Stimulated activated CD4-positive, alpha-beta T cell treated with anti-CD3 and anti-CD28 coated beads, TNF-alpha, amount 100 ng/mL, for 4 hours (primary cell): ENCODE data around the gene GAGE1.
"Not testable (repeated sequence)": the region's sequence is repeated elsewhere in the genome, so short reads cannot be mapped to it uniquely, and the experiment has no call there.

Experiments used
- DNase-seq, 3 experiments: peaks; one replicate each; pipeline ENCODE4 v3.0.0-alpha.2; 2020; ENCODE audit warnings: low read depth in 3 of 3

The GAGE1 gene

GRCh38 chrX:49598720-49599119 is at the start of gene GAGE1:
Gene GAGE1, plus strand, starts transcription at chrX:49599020. Its CDS starts 1,155 bp downstream, at chrX:49600175.
- not testable (repeated sequence) for DNase-seq

DNA sequence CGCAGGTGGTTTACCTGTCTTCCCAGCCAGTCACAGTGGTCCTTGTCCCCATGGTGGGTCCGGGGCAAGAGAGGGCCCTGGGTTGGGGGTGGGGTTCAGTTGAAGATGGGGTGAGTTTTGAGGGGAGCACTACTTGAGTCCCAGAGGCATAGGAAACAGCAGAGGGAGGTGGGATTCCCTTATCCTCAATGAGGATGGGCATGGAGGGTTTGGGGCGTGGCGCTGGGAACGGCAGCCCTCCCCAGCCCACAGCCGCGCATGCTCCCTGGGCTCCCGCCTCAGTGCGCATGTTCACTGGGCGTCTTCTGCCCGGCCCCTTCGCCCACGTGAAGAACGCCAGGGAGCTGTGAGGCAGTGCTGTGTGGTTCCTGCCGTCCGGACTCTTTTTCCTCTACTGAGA is 47.8 kb upstream of the GAGE1 start, which contains the start of gene GAGE12E:
Gene GAGE12E (plus strand): TSS at position 301 of the 400 bp plus-strand sequence. CDS start 1,155 bp downstream, outside the sequence.
- not testable (repeated sequence) for DNase-seq

- not testable (repeated sequence) for DNase-seq
Observed at GRCh38 chrX:49560542-49560941, 38.3 kb upstream of the GAGE1 start, which contains the start of gene GAGE12F. Gene GAGE12F, plus strand, starts transcription at chrX:49560842. Its CDS starts 1,155 bp downstream, at chrX:49561997.

- DNase-seq: not testable (repeated sequence)
Observed at GRCh38 chrX:49568728-49569127, 30.1 kb upstream of the GAGE1 start.

DNA sequence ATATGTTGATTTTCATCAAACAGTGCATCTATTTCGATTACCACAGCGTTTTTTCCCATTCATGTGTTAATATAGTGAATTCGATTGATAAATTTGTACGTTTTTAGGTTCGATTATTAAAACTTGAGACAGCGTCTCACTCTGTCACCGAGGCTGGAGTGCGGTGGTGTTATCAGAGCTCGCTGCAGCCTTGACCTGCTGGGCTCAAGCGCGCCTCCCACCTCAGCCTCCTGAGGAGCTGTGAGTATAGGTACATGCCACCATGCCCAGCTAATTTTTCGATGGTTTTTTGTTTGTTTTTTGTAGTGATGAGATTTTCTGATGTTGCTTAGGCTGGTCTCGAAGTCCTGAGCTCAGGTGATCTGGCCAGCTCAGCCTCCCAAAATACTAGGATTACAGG is 29.7 kb upstream of the GAGE1 start:
- DNase-seq: not testable (repeated sequence)

DNA sequence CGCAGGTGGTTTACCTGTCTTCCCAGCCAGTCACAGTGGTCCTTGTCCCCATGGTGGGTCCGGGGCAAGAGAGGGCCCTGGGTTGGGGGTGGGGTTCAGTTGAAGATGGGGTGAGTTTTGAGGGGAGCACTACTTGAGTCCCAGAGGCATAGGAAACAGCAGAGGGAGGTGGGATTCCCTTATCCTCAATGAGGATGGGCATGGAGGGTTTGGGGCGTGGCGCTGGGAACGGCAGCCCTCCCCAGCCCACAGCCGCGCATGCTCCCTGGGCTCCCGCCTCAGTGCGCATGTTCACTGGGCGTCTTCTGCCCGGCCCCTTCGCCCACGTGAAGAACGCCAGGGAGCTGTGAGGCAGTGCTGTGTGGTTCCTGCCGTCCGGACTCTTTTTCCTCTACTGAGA is 28.7 kb upstream of the GAGE1 start, which contains the start of gene GAGE12G:
Gene GAGE12G (plus strand): TSS at position 301 of the 400 bp plus-strand sequence. CDS start 1,155 bp downstream, outside the sequence.
- DNase-seq: not testable (repeated sequence)

DNA sequence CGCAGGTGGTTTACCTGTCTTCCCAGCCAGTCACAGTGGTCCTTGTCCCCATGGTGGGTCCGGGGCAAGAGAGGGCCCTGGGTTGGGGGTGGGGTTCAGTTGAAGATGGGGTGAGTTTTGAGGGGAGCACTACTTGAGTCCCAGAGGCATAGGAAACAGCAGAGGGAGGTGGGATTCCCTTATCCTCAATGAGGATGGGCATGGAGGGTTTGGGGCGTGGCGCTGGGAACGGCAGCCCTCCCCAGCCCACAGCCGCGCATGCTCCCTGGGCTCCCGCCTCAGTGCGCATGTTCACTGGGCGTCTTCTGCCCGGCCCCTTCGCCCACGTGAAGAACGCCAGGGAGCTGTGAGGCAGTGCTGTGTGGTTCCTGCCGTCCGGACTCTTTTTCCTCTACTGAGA is 19.2 kb upstream of the GAGE1 start, which contains the start of gene GAGE12H:
Gene GAGE12H (plus strand): TSS at position 301 of the 400 bp plus-strand sequence. CDS start 1,155 bp downstream, outside the sequence.
- DNase-seq: not testable (repeated sequence)

DNA sequence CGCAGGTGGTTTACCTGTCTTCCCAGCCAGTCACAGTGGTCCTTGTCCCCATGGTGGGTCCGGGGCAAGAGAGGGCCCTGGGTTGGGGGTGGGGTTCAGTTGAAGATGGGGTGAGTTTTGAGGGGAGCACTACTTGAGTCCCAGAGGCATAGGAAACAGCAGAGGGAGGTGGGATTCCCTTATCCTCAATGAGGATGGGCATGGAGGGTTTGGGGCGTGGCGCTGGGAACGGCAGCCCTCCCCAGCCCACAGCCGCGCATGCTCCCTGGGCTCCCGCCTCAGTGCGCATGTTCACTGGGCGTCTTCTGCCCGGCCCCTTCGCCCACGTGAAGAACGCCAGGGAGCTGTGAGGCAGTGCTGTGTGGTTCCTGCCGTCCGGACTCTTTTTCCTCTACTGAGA is 9.6 kb upstream of the GAGE1 start, which contains the start of gene GAGE2A:
Gene GAGE2A (plus strand): TSS at position 301 of the 400 bp plus-strand sequence. CDS start 1,155 bp downstream, outside the sequence.
- not testable (repeated sequence) for DNase-seq

DNA sequence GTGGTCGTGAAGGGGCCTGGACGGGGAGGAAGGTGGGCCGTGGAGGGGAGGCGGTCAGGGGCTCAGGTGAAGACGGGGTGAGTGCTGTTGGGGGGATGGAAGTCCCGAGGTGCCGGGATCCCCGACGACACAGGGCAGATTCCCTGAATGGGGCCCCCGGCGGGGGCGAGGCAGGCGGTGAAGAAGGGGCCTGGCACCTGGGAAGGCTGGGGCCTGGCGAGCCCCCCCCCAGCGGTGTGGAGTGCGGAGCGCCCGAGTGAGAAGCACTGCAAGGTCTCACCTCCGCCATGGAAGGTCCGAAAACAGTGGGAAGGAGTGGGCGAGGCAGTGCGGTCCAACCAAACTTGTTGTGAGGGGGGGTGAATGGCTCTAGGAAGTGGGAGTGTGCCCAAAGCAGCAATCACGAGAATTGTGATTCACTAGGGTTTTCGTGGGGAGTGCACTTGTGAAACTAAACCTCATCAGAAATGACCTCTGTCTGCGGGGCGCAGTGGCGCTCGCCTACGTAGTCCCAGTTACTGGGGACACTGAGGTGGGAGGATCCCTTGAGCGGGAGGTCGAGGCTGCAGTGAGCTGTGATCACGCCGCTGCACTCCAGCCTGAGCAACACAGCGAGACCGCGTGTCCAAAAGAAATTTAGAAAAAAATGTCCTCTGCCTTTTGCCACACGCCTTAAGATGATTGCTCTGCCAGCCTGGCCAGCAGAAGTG is 8.9 kb upstream of the GAGE1 start:
- peak in 1 of 3 experiments; percentile 0 for DNase-seq

DNA sequence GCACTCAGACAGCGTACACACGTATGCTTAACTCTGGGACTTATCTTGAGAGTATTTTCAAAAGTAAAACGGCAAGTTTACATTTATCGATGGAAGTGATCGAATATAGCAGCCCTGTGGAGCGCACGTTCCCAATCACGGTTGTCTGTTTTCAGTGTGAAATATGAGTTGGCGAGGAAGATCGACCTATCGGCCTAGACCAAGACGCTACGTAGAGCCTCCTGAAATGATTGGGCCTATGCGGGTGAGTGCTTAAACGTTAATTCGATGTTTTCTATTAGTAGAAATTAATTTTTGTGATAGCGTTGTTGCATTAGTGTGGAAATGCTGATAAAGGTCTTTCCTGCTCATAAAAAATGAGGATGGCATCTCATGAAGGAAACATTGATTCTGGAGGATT is 8.3 kb upstream of the GAGE1 start:
- not testable (repeated sequence) for DNase-seq

DNA sequence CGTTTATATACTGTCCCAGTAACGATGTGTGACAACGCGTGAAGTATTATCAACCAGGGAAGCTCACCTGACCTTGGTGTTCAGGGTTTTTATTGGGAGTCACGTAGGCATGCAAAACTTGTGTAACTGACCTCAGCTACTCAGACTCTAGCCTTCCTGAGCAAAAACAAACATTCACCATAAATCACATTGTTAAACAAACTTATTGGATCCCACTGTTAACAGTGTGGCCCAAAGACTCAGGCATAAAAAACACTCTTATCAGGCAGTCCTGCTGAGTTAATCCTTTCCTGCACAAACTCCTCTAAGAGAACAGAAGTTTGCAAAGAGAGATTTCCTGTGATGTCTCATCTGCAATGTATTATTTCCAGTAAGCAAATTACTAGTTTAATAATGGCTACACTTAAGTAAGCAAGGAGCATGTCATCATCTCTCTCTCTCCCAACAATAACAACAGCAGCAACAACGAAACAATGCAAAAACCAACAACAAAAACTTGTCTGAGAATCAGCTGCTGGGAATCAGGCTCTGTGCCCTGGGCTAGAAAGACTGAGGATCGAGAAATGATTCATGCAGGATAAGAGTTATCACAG is 12.0 kb downstream of the GAGE1 start:
- no peak for DNase-seq

- no peak for DNase-seq
Observed at GRCh38 chrX:49618574-49618973, 19.8 kb downstream of the GAGE1 start.

GRCh38 chrX:49627086-49627777 is 28.4 kb downstream of the GAGE1 start:
- peak in 1 of 3 experiments; percentile 1 for DNase-seq

- no peak for DNase-seq
Observed at GRCh38 chrX:49644991-49645637, 46.3 kb downstream of the GAGE1 start.

- DNase-seq: no peak
Observed at GRCh38 chrX:49656533-49656932, 57.7 kb downstream of the GAGE1 start.
